Measurements from ENCODE around the gene HHIP.

DNA sequence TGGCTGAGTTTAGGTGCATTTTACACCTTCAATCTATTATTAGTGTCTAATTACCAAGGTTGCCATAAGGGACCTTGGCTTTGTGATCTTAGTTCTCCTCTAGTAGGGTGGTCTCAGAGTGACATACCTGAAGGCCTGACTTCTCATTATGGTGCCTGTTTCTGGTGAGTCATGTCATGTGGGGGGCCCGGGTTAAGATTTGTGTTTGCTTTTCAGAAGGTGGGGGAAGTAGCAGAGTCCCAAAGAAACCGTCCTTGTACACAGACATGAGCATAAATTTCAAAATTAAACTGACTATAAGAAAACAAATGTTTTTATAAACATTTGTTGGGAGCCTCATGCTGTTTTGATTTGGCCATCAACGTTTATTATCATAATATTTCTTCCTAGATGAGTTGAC is 74.5 kb downstream of the HHIP start:
- TF ChIP-seq, protein P1, sequence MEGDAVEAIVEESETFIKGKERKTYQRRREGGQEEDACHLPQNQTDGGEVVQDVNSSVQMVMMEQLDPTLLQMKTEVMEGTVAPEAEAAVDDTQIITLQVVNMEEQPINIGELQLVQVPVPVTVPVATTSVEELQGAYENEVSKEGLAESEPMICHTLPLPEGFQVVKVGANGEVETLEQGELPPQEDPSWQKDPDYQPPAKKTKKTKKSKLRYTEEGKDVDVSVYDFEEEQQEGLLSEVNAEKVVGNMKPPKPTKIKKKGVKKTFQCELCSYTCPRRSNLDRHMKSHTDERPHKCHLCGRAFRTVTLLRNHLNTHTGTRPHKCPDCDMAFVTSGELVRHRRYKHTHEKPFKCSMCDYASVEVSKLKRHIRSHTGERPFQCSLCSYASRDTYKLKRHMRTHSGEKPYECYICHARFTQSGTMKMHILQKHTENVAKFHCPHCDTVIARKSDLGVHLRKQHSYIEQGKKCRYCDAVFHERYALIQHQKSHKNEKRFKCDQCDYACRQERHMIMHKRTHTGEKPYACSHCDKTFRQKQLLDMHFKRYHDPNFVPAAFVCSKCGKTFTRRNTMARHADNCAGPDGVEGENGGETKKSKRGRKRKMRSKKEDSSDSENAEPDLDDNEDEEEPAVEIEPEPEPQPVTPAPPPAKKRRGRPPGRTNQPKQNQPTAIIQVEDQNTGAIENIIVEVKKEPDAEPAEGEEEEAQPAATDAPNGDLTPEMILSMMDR (IDR thresholded peaks at IDR 0.05) = no peak
- no peak for TF ChIP-seq EZH2 (IDR thresholded peaks at IDR 0.05; ENCODE audit: borderline replicate concordance, insufficient read depth, low read depth, low read length, poor library complexity, severe bottlenecking)

Data from B cell (primary cell).